ENCODE data around the gene LTBP2.
A peak's percentile ranks its signal among the peaks of the same experiment; 100 is the strongest.

The LTBP2 gene

GRCh38 chr14:74586681-74587362 is 25.2 kb downstream of the LTBP2 start:
- no peak for DNase-seq

- no peak for DNase-seq
These were observed 26.4 kb downstream of the LTBP2 start for GRCh38 chr14:74585406-74586335.

GRCh38 chr14:74584951-74585350 is 27.1 kb downstream of the LTBP2 start:
- DNase-seq: no peak

GRCh38 chr14:74583689-74584434 is 28.2 kb downstream of the LTBP2 start:
- DNase-seq: no peak

GRCh38 chr14:74582910-74583581 is 29.0 kb downstream of the LTBP2 start:
- DNase-seq: no peak

GRCh38 chr14:74580275-74580672 is 31.8 kb downstream of the LTBP2 start:
- DNase-seq: no peak

DNA sequence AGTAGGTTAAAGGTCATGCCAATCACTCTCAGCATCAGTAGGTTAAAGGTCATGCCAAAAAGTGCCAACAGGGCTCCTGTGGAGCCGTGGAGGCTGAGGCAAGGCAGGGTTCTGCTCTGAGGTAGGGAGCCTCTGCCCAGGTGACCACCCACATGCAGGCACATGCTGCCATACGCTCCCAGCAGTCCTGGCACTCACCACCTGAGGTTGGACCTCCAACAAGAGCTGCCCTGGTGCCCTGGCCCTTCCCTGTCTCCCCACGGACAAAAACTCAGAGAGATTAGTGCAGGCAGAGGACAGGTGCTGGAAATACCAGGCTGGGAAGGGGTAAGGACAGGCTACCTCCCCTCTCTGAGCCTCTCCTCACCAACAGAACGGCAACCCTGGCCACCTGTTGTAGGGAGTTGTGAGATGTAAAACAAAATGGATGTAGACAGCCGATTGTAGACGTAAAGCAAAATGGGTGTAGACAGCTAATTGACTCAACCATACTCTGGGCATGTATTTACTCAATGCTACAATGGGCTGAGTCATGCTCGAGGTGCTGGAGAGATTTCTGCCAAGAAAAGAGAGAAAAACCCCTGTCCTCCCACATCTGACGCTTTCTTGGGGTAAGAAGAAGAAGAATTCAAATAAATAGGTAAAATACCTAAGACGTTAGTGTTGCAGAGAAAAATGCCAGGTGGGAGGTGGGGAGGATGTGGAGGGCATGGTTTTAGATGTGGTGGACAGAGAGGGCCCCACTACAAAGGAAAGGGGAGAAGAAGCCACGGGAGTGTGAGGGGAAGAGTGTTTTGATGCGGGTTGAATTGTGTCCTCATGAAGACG is 32.4 kb downstream of the LTBP2 start:
- no peak for DNase-seq

- DNase-seq: no peak
These were observed 33.6 kb downstream of the LTBP2 start for GRCh38 chr14:74578479-74578878.

DNA sequence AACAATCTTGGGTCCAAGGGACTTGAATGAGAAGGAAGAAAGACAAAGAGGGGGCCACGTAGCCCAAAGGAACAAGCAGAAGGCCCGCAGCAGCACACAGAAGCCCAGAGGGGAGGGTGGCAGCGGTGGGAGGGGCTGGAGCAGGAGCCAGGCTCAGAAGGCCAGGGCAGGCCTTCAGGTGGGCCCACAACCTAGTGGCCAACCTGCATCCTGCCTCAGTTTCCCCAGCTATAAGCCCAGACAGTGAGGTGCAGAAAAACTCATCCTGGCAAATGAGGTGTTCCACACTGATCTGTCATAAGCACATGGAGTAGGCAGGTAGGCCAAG is 34.1 kb downstream of the LTBP2 start:
- no peak for DNase-seq

GRCh38 chr14:74577247-74577947 is 34.6 kb downstream of the LTBP2 start:
- DNase-seq: no peak

GRCh38 chr14:74575936-74576335 is 36.1 kb downstream of the LTBP2 start:
- DNase-seq: no peak

DNA sequence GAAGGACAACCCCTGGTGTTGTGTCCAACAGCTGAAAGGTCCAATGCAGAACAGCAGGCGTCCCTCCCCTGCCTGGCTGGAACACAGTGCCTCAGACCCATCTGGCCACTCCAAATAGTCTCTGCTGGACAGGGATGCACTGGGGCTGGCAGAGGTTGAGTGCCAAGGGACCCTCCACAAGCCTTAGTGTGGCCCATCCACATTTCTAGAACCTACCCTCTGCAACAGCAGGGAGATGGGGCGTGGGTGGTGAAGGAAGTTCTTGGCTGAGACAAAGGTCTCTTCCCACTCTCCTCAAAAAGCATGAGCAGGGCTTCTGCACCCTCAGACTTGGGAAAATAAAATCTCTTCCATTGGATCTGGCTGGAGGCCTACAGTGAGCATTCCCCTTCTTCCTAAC is 36.5 kb downstream of the LTBP2 start:
- DNase-seq: no peak

DNA sequence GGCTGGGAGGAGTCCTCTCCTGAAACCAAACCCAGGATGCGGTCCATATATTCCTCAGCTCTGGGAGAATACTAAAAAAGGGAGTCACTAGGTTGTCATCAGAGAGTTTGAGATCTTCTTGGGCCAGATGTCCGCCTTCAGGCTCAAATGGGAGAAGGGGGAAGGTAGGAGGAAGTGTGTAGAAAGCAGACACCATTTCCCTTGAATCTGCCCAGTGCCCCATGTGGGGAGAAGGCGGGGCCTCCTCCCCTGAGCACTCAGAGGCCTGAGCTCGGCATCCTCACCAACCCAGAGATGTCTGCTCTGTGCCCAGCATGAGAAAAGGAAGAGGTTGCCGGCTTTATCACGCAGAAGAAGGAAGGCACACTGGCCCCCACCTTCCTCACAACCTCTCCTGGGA is 37.3 kb downstream of the LTBP2 start:
- DNase-seq: no peak

DNA sequence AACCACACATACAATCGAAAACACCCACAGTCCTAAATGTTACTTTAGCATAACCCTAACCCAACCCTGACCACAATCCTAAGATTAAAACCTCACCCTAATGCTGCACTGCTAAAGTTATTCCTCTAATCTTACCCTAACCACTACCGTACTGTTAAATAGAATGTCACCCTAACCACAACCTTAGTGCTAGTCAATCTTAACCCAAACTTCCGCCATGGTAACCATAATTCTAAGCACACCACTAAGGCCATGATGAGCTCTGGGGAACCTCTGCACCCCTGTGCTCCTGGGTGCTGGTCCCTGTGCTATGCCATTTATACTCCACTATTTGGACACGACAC is 38.0 kb downstream of the LTBP2 start:
- no peak for DNase-seq

DNA sequence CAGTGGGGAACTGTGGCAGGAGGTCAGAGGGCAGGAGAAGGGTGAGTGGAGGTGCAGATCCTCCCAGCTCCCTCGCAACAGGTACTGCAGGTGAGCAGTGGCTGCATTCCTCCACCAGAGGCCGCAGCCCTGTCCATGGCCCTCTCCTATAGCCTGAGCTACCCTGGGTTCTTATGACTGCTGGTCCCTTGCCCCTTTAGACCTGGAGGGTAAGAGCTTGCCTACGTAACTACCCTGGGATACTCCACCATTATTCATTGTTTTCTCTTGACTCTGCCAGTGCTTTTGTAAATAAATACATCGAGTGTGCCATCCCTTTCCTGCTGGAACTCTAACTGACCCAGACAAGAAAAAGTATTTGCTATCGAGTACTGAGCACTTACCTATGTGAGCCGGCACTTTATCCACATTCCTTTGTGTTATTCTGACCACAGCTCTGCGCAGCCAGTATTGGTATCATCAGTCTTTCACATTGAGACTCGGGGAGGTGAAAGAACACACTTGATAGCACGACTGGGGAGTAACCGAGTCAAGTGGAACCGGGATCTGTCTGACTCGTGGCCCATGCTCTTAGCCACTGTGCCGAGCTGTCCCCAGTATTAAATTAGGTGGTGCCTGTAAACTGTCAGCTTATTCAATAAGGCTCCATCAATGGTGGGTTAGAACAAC is 38.5 kb downstream of the LTBP2 start:
- no peak for DNase-seq

DNA sequence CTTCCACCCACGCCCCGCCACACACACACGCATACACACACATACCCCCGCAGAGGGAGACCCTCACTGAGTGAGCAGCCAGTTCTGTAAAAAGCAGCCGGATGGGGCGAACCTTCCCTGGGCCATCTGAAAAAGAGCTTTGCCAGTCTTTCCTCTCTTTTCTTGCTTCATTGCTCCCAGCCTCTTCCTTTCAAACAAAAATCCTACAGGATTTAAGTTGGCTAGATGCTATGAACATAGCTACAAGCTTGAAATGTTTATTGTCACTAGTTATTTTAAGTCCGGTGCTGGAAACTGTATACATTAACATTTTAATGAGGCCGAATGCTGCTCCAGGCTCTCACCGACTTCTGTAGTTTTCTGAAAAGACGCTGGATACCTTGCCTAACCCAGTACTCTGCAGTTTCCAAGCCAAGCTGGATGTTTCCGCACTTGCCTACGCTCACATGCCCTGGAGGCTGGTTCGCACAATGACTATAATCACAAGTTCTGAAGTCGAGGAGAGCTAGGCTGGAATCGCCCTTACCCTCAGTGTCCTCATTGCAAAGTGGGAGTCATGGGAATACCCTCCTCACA is 39.2 kb downstream of the LTBP2 start:
- DNase-seq: peak; percentile 73

DNA sequence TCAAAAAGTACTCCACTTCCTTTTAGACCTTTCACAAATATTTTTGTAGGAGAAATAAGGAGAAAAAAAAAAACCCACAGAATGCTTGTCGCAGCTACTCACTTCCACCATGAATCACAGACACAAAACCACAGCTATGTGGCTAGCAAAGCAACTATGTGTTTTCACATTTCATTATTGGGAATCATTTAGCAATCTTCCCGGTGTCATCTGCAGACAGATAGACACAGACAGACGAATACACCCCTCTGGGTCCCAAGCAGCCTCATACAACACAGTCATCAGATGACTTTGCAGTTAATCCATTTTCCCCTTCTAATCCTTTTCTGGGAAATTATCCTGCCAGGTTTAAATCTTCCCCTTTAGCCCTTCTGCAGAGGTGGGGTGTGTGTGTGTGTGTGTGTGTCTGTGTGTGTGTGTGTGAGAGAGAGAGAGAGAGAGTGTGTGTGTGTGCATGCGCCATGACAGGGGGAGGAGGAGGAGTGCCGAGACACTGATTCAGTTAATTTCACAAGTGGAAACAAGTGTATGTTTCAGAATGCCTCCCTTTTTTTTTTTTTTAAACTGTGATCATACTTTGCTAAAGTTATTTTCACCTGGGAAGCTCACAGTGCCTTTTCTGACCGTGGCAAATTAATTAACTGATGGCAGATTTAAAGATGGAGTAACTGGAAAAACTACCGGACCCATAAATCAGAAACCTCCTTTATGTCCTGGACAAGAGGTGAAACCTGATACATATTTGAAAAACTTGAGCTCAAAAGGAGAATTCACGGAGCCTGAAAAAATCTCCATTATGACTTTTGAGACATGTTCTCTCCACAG is 39.9 kb downstream of the LTBP2 start:
- DNase-seq: peak; percentile 80

DNA sequence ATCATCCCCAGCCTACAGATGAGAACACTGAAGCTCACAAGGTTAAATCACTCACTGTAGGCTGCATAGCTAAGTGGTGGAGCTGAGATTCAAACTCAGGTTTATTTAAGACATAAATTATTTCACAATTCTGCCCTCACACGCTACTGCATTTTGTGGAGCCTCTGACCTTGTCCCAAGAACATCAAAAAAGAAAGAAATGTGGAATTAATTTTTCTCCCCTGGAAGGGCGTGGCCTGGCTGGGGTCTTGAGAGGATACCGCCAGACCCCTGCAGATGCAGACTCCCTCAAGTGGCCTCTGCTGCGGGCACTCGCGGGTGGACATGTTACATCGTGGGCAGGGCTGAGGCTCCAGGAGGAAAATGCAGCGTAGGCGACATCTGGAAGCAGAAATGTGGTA is 40.6 kb downstream of the LTBP2 start:
- no peak for DNase-seq

DNA sequence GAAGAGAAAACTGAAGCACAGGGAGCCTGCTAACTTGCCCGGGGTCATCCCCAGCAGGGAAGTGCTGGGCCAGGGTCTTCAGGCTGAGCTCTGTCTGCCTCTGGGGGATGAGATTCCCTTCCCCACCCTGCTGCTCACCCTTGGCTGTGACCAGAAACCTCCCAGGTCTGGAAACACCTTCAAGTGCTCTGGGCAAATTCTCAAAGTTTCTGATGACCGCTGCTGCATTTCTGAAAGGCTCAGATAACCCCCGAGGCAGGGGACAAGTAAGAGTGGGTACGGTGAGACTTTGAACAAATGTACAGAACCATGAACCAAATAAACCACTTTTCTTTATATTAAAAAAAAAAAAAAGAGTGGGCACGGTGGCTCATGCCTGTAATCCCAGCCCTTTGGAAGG is 41.3 kb downstream of the LTBP2 start:
- no peak for DNase-seq

Measured in eye (tissue), 1 donor.